ENCODE results near the gene IFT43. TPM values are rescaled to one million over a fixed set of nuclear protein-coding genes. Genes with fewer than 3 reads are reported as not detected.

IFT43 gene
- total RNA-seq, 1 experiment from 2014 or later, result 18.6 TPM

DNA sequence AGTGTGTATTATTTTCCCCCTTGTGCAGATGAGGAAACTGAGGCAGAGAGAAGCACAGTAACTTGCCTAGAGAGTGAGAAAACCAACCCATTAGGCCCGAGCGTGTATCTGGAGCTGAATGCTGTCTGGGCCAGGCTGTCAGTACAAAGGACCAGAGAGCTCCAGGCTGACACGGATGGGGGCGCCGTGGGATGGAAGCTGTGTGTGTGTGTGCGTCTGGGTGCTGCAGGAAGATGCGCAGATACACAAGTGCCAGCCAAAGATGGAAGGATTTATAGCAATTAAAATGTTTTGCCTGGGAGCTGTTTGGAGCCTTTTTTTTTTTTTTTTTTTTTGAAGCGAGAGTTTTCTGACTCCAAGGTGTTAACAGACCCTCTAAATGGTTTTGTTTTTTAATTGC, 112.5 kb downstream of the IFT43 start:
- no peak overlapping the region for H3K4me3 Mint-ChIP-seq
- Histone ChIP-seq H3K27me3 (ENCODE audit: insufficient read depth, low read length) (no peaks in the 10 kb centered on the region), H4K8ac (replicated peaks; ENCODE audit: insufficient read length, low read depth, low read length) (no peak overlapping the region), H3K79me2 (ENCODE audit: insufficient read depth, low read length) (no peaks in the 10 kb centered on the region), H4K5ac (ENCODE audit: insufficient read length, low read depth, low read length) (no peak overlapping the region), H2BK20ac (ENCODE audit: low read depth, low read length, poor library complexity, severe bottlenecking) (no peak overlapping the region), H3K4ac (ENCODE audit: low read depth, low read length) (no peak overlapping the region), H3K27ac (ENCODE audit: insufficient read length, low read depth, low read length) (no peak overlapping the region), H3T11ph (ENCODE audit: low read length) (no peak overlapping the region), H3K79me1 (ENCODE audit: insufficient read depth, low read depth, low read length, poor library complexity, severe bottlenecking) (no peaks in the 10 kb centered on the region), H3K23ac (ENCODE audit: insufficient read length, low read depth, low read length) (no peak overlapping the region), H3K9me3 (ENCODE audit: control insufficient read depth, low read depth, low read length) (no peaks in the 10 kb centered on the region), H3K4me2 (ENCODE audit: insufficient read depth, insufficient read length, low read length) (no peak overlapping the region), H2BK5ac (ENCODE audit: insufficient read length, low read length) (no peak overlapping the region), H3K56ac (ENCODE audit: insufficient read length, low read depth, low read length) (no peak overlapping the region), H3K4me1 (ENCODE audit: insufficient read depth, low read length) (no peaks in the 10 kb centered on the region), H2AFZ (ENCODE audit: low read length) (no peak overlapping the region), H2BK12ac (ENCODE audit: insufficient read length, low read depth, low read length) (no peak overlapping the region), H3K9ac (ENCODE audit: extremely low read depth, insufficient read length, low read length) (no peak overlapping the region), H3K23me2 (ENCODE audit: insufficient read length, low read depth, low read length, poor library complexity, severe bottlenecking) (no peaks in the 10 kb centered on the region), H4K91ac (ENCODE audit: insufficient read length, low read depth, low read length) (no peak overlapping the region), H4K20me1 (ENCODE audit: control insufficient read depth, insufficient read depth, insufficient read length) (no peaks in the 10 kb centered on the region), H3K14ac (ENCODE audit: insufficient read depth, low read length) (no peak overlapping the region), H2BK15ac (ENCODE audit: low read depth, low read length) (no peak overlapping the region), H3K18ac (ENCODE audit: insufficient read length, low read depth, low read length) (no peak overlapping the region), H2BK120ac (ENCODE audit: low read depth, low read length, poor library complexity, severe bottlenecking) (no peak overlapping the region), H2AK5ac (ENCODE audit: insufficient read length, low read length) (no peak overlapping the region)
- H3K27me3 Mint-ChIP-seq (ENCODE audit: low read depth), result no peaks in the 10 kb centered on the region; the same call in 1 of the 2 replicates
- H3K36me3 Mint-ChIP-seq (ENCODE audit: insufficient read depth in 1 of 3, low read depth in 3 of 3), result no peaks in the 10 kb centered on the region
- peaks cover 4 to 16% of the 10 kb centered on the region in 2 experiments; a peak in 3 of 4 replicates for H3K4me1 Mint-ChIP-seq
- TF ChIP-seq, protein P1, sequence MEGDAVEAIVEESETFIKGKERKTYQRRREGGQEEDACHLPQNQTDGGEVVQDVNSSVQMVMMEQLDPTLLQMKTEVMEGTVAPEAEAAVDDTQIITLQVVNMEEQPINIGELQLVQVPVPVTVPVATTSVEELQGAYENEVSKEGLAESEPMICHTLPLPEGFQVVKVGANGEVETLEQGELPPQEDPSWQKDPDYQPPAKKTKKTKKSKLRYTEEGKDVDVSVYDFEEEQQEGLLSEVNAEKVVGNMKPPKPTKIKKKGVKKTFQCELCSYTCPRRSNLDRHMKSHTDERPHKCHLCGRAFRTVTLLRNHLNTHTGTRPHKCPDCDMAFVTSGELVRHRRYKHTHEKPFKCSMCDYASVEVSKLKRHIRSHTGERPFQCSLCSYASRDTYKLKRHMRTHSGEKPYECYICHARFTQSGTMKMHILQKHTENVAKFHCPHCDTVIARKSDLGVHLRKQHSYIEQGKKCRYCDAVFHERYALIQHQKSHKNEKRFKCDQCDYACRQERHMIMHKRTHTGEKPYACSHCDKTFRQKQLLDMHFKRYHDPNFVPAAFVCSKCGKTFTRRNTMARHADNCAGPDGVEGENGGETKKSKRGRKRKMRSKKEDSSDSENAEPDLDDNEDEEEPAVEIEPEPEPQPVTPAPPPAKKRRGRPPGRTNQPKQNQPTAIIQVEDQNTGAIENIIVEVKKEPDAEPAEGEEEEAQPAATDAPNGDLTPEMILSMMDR (conservative IDR thresholded peaks at IDR 0.05), result no peak
- WGBS (ENCODE audit: extremely low coverage, insufficient read length, low lambda C conversion rate), result no CpG with 5 or more reads among the region's 8 CpGs
- no peak for DNase-seq
- H3K9me3 Mint-ChIP-seq, result no peaks in the 10 kb centered on the region
- H3K27ac Mint-ChIP-seq, result no peak overlapping the region
